MM.1S (cell line): ENCODE results near the gene SLC7A8.

Source experiments
- EZH2phosphoT487 ChIP-seq: fragments of 300-600 bp; sonication (generic); IDR thresholded peaks from 2 replicates; pipeline ENCODE4 v1.6.1; 2018; ENCODE audit warnings: antibody characterized with exemption, low read length
- TF ChIP-seq, protein P1 (sequence below): fragments of 300-600 bp; sonication (generic); IDR thresholded peaks from 2 replicates; pipeline ENCODE4 v1.5.1; 2016; ENCODE audit warnings: antibody characterized with exemption, low read length, mixed read lengths

- TF ChIP-seq, protein P1, sequence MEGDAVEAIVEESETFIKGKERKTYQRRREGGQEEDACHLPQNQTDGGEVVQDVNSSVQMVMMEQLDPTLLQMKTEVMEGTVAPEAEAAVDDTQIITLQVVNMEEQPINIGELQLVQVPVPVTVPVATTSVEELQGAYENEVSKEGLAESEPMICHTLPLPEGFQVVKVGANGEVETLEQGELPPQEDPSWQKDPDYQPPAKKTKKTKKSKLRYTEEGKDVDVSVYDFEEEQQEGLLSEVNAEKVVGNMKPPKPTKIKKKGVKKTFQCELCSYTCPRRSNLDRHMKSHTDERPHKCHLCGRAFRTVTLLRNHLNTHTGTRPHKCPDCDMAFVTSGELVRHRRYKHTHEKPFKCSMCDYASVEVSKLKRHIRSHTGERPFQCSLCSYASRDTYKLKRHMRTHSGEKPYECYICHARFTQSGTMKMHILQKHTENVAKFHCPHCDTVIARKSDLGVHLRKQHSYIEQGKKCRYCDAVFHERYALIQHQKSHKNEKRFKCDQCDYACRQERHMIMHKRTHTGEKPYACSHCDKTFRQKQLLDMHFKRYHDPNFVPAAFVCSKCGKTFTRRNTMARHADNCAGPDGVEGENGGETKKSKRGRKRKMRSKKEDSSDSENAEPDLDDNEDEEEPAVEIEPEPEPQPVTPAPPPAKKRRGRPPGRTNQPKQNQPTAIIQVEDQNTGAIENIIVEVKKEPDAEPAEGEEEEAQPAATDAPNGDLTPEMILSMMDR, result no peak
- TF ChIP-seq EZH2phosphoT487, result no peak
Measured at GRCh38 chr14:23193432-23193831, 10.0 kb upstream of the SLC7A8 start.
